Transverse colon (tissue), 3 donors: ENCODE results near the gene SSU72.

Experiments
- CTCF ChIP-seq, 5 experiments: fragments of 200-600 bp in 3 of 5; fragments of 450-650 bp in 2 of 5; sonication (generic) in 3 of 5; IDR thresholded peaks; 1 replicate in 2 of 5; 2 replicates in 3 of 5; pipeline ENCODE4 v1.5.1; 2016 to 2017; ENCODE audit warnings: antibody characterized with exemption in 5 of 5, inconsistent platforms in 3 of 5, mild to moderate bottlenecking in 2 of 5, moderate library complexity in 1 of 5
- EP300 ChIP-seq: sonication (generic); formaldehyde crosslinking; IDR thresholded peaks from one replicate; pipeline ENCODE4 v1.6.1; 2017; ENCODE audit warnings: antibody characterized with exemption, low read depth
- POLR2A ChIP-seq: fragments of 450-650 bp; IDR thresholded peaks from one replicate; pipeline ENCODE4 v1.6.1; 2016; ENCODE audit warnings: antibody characterized with exemption, mild to moderate bottlenecking, moderate library complexity

GRCh38 chr1:1600861-1601563 is 26.3 kb upstream of the SSU72 start:
- TF ChIP-seq CTCF (IDR thresholded peaks at IDR 0.05) (no peak), EP300 (no peak), POLR2A (no peak)
